ENCODE data around the gene MAPK10.

The MAPK10 gene

DNA sequence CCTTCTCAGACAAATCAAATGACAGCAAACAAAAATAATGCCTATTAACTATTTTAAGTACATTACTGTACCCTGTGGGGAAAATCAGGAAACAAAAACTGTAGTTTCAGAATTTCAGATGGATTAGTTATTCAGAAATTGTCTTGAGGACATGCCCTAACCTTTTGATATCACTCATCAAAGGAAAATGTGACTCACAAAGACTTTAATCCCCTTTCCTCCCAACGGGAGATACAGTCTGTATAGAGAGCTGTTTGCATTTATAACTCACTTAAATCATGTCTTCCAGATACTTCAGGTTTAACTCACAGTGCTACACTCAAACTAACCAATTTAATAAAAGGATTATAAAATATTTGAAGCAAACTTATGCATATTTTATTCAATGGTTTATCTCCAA is 304.0 kb downstream of the MAPK10 start:
- DNase-seq (ENCODE audit: low spot score) = no peak
- TF ChIP-seq, protein P1, sequence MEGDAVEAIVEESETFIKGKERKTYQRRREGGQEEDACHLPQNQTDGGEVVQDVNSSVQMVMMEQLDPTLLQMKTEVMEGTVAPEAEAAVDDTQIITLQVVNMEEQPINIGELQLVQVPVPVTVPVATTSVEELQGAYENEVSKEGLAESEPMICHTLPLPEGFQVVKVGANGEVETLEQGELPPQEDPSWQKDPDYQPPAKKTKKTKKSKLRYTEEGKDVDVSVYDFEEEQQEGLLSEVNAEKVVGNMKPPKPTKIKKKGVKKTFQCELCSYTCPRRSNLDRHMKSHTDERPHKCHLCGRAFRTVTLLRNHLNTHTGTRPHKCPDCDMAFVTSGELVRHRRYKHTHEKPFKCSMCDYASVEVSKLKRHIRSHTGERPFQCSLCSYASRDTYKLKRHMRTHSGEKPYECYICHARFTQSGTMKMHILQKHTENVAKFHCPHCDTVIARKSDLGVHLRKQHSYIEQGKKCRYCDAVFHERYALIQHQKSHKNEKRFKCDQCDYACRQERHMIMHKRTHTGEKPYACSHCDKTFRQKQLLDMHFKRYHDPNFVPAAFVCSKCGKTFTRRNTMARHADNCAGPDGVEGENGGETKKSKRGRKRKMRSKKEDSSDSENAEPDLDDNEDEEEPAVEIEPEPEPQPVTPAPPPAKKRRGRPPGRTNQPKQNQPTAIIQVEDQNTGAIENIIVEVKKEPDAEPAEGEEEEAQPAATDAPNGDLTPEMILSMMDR (IDR thresholded peaks at IDR 0.05; ENCODE audit: extremely low read depth, missing control alignments) = no peak

DNA sequence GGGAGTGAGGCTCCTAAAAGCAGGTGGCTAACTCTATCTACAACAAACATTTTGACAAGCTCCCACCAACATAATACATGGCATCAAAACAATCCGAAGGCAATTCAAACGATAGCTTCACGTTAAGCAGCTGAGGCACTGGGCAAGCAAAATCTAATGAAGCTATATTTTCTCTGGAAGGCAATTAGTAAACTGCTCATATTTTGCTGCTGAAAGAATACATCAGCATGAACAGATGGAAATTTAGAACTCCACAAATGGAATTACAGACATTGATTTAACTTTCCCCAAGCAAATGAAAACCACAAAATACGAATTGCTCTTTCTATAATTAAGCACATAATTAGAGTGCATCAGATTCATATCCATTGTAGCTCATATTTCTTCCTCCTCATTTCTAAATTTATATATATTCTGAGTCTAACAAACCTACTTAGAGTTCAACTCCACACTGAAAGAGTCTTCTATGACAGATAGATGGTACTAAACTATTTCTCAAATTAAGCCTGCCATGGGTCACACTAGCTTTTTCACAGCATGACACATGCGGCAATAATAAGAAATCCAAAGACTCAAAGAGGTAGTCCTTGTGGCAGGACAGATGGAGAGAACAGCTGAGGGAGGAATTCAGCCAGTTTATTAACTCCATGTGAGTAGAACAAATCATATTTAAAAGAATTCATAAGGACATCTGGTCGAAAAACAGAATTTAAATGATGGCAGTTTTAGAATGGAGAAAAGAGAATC is 305.4 kb downstream of the MAPK10 start:
- no peak for DNase-seq (ENCODE audit: low spot score)
- TF ChIP-seq, protein P1 (IDR thresholded peaks at IDR 0.05; ENCODE audit: extremely low read depth, missing control alignments) = no peak

DNA sequence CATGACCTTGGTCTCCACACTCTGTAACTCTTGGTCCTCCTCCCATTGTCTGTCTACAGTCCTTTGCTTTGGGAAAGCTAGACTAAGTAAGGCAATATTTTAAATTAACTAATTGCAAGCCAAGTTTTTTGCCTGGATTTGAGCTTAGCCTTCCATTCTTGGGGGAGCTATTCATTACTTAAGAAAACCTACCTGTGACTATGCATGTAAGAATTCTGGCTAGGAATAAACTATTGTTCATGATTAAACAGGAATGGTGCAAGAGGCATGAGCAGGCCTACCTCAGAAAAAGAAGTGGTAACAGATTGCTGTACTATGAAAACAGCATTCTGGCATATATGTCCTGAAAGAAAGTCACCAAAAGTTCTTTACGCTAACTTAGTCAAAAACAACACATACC is 309.4 kb downstream of the MAPK10 start:
- no peak for DNase-seq (ENCODE audit: low spot score)
- TF ChIP-seq, protein P1 (IDR thresholded peaks at IDR 0.05; ENCODE audit: extremely low read depth, missing control alignments) = no peak

DNA sequence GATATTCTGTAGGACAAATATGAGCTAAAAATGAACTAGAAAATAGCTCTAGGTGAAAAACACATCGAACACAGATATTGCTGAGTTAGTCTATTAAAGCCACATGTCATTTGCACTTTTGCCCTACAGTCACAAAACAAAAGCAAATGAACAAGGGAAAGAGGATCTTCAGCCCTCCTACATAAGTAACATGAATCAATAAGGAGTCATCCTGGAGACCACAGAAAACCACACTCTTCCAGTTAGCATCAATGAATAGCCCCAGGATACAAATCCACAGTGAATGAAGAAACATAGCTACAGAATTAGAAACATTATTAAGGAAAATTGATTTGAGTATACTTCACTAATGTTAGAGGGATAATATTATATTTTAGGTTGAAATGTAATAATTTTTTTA is 311.4 kb downstream of the MAPK10 start:
- DNase-seq (ENCODE audit: low spot score) = no peak
- TF ChIP-seq, protein P1 (IDR thresholded peaks at IDR 0.05; ENCODE audit: extremely low read depth, missing control alignments) = no peak

DNA sequence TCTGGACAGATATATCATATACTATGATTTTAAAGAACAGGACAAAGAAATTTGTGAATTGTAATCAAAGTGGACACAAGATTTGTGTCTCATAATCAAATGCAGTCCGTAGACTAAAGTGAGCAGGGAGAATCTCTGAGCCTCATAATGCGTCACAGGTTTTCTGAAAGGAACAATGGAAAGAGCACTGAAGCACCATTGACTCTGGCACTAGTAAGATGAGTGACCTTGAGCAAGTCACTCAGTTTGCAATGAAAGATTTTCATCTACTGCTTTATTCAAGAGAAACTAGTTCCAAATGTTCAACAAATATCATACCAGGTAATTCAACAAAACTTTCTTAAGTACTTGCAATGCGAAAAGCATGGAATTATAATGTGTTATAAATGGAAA is 315.3 kb downstream of the MAPK10 start:
- DNase-seq (ENCODE audit: low spot score) = no peak
- TF ChIP-seq, protein P1 (IDR thresholded peaks at IDR 0.05; ENCODE audit: extremely low read depth, missing control alignments) = no peak

DNA sequence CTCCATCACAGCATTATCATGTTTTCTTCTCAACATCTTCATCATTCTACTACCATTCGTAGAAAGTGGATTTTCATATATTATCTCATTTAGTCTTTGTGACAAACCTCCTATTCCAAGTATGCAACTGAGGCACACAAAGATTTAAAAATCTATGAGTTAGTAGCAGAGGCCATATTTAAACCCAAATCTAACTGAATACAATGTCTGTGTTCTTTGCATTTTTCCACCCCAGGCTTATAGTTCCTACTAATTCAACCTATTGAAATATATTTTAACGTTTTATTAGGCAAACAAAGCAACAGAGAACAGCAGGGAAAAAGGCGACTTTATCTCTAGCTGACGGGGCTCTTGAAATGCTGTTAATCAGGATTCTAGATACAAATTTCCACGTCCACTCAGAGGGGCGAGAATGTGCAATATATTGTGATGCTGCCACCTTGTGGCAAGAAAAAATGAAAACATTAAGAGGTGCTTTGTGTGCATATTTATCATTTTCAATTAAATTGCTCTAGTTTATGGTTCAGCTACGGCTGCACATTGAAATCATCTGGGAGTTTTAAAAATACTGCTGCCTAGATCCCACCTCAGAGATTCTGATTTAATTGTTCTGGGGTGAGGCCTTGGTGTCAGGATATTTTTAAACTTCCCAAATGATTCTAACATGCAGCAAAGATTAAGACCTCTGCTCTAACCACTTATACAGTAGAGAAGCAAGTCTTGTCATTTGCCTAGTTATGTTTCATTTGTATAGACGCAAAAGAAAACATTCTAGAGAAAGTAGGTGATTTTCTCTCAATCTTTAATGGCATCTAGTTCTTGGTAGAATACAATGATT is 315.9 kb downstream of the MAPK10 start:
- TF ChIP-seq, protein P1 (IDR thresholded peaks at IDR 0.05; ENCODE audit: extremely low read depth, missing control alignments) = peak; percentile 34
- peak; percentile 15 for DNase-seq (ENCODE audit: low spot score)

DNA sequence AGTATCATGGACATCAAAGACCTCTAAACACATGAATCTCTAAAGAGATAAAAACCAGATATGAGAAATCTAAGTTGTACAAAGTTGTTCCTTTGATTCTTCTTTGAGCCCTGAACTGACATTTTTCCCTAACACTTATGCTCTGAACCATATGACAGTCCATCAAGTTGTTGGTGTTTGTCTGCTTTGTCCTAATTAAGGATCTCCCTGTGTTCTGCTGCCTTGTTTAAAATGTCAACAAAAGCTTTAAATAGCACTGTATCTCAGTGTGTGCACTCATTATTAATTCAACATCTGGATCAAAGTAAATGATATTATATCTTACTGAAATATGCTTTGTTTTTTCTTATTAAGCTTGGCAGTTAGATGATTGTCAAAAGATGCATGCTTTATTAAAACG is 321.8 kb downstream of the MAPK10 start:
- no peak for DNase-seq (ENCODE audit: low spot score)
- TF ChIP-seq, protein P1 (IDR thresholded peaks at IDR 0.05; ENCODE audit: extremely low read depth, missing control alignments) = no peak
